Liver (tissue), 3 donors: ENCODE measurements around the gene PGGT1B.

ENCODE experiments used
- RAD21 ChIP-seq, 2 donors: IDR thresholded peaks; 2 replicates each; pipeline ENCODE4 v1.6.1; 2016; ENCODE audit warnings: antibody characterized with exemption in 2 of 2, mild to moderate bottlenecking in 2 of 2
- TF ChIP-seq, protein P1 (sequence below): fragments of 150-350 bp; IDR thresholded peaks from 2 replicates; pipeline ENCODE4 v1.5.1; 2017; ENCODE audit warnings: improper control_type of control experiment, low read depth, low read length; ENCODE audit not compliant: missing input control
- donor health status: healthy.
- donor health status: healthy.

DNA sequence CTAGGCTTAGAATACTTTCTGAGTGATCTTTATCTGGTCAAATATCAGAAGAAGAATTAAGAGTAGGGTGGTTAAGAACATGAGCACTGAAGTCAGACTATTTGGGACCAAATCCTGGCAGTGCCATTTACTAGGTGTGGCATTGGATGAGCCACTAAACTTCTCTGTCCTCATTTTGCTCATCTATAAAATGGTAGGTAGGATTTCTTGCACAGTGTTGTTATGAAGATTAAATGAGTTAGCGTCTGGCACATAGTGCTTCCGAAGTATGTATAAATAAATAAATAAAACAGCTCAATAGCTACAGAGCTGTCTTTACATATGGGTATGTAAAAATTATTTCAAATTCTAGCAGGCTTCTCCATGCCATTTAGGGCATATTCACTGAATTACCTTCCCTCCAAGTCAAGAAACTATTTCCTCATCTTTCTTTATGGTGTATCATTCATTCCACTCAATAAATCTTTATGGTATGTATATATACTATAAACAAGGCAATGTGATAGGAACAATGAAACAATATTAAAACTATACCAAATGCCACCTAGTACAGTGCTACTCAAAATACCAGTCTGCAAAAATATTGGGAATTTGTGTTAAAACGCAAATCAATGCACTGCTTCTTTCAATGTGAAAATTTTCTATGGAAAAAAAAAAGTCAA is 9.8 kb upstream of the PGGT1B start:
- TF ChIP-seq RAD21 (IDR thresholded peaks at IDR 0.05): no peak
- TF ChIP-seq, protein P1, sequence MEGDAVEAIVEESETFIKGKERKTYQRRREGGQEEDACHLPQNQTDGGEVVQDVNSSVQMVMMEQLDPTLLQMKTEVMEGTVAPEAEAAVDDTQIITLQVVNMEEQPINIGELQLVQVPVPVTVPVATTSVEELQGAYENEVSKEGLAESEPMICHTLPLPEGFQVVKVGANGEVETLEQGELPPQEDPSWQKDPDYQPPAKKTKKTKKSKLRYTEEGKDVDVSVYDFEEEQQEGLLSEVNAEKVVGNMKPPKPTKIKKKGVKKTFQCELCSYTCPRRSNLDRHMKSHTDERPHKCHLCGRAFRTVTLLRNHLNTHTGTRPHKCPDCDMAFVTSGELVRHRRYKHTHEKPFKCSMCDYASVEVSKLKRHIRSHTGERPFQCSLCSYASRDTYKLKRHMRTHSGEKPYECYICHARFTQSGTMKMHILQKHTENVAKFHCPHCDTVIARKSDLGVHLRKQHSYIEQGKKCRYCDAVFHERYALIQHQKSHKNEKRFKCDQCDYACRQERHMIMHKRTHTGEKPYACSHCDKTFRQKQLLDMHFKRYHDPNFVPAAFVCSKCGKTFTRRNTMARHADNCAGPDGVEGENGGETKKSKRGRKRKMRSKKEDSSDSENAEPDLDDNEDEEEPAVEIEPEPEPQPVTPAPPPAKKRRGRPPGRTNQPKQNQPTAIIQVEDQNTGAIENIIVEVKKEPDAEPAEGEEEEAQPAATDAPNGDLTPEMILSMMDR: no peak
